ENCODE measurements around the gene HOXA7. TPM values are rescaled to one million over a fixed set of nuclear protein-coding genes. Genes with fewer than 3 reads are reported as not detected.

HOXA7 gene
- total RNA-seq, 4 donors from 2014 or later = 0.26 to 9.1 (median 5.2) TPM

GRCh38 chr7:27132978-27133377 is 23.5 kb downstream of the HOXA7 start:
- DNase-seq = no peak
- Histone ChIP-seq H3K4me3 (no peak overlapping the region), H3K4me1 (peaks cover 0 to 3% of the 10 kb centered on the region in 2 donors), H3K9me3 (no peaks in the 10 kb centered on the region), H3K27me3 (no peaks in the 10 kb centered on the region), H3K27ac (peak overlapping the region; percentile 4 to 6), H3K36me3 (no peaks in the 10 kb centered on the region)
- TF ChIP-seq CTCF (IDR thresholded peaks at IDR 0.05) (no peak), POLR2A (IDR thresholded peaks at IDR 0.05) (no peak)
- intact Hi-C loops (cut with DNase I; ENCODE audit: low total_unique reads) = no loop called here

GRCh38 chr7:27132214-27132613 is 24.3 kb downstream of the HOXA7 start:
- Histone ChIP-seq H3K4me3 (no peak overlapping the region), H3K27ac (no peak overlapping the region), H3K36me3 (no peaks in the 10 kb centered on the region), H3K4me1 (peaks cover 0 to 3% of the 10 kb centered on the region in 2 donors), H3K9me3 (no peaks in the 10 kb centered on the region), H3K27me3 (no peaks in the 10 kb centered on the region)
- DNase-seq = no peak
- intact Hi-C loops (cut with DNase I; ENCODE audit: low total_unique reads) = no loop called here
- no peak for TF ChIP-seq CTCF (IDR thresholded peaks at IDR 0.05)
- TF ChIP-seq POLR2A (IDR thresholded peaks at IDR 0.05) = no peak

- peak overlapping the region; percentile 62 to 64 for H3K4me3 ChIP-seq
- no peaks in the 10 kb centered on the region for H3K36me3 ChIP-seq
- intact Hi-C loops (cut with DNase I; ENCODE audit: low total_unique reads) = no loop called here
- no peaks in the 10 kb centered on the region for H3K27me3 ChIP-seq
- DNase-seq = no peak
- H3K27ac ChIP-seq = peak overlapping the region; percentile 82
- TF ChIP-seq CTCF (IDR thresholded peaks at IDR 0.05) = no peak
- TF ChIP-seq POLR2A (IDR thresholded peaks at IDR 0.05) = no peak
- peaks cover 0 to 3% of the 10 kb centered on the region in 2 donors for H3K4me1 ChIP-seq
- no peaks in the 10 kb centered on the region for H3K9me3 ChIP-seq
These were observed 25.1 kb downstream of the HOXA7 start for GRCh38 chr7:27131390-27131819.

- Histone ChIP-seq H3K36me3 (no peaks in the 10 kb centered on the region), H3K9me3 (no peaks in the 10 kb centered on the region), H3K4me1 (peaks cover 0 to 3% of the 10 kb centered on the region in 2 donors), H3K27ac (peak within 1 kb of the TSS; percentile 82), H3K4me3 (peak within 1 kb of the TSS; percentile 62 to 64), H3K27me3 (no peaks in the 10 kb centered on the region)
- DNase-seq = peak; percentile 90 to 92
- intact Hi-C loops (cut with DNase I; ENCODE audit: low total_unique reads) = no loop called here
- TF ChIP-seq CTCF (IDR thresholded peaks at IDR 0.05) = no peak
- peak; percentile 37 to 60 for TF ChIP-seq POLR2A (IDR thresholded peaks at IDR 0.05)
These were observed 25.7 kb downstream of the HOXA7 start, which contains the start of gene HOXA4 for GRCh38 chr7:27130540-27131389. Gene HOXA4 (minus strand): TSS chr7:27130757. CDS start chr7:27130733, 24 bp downstream.
